ENCODE measurements around the gene SCD.

SCD gene

GRCh38 chr10:100340948-100341847, 5.8 kb upstream of the SCD start:
- no peak for TF ChIP-seq SIN3A (IDR thresholded peaks at IDR 0.05; ENCODE audit: borderline replicate concordance, insufficient read depth, low read length)
- no peak for TF ChIP-seq REST (IDR thresholded peaks at IDR 0.05; ENCODE audit: insufficient read depth in 1 of 2, low read depth in 2 of 2, low read length in 2 of 2)
- TF ChIP-seq POLR2AphosphoS5 (IDR thresholded peaks at IDR 0.05; ENCODE audit: low read depth, low read length) = no peak
- TF ChIP-seq TAF1 (IDR thresholded peaks at IDR 0.05; ENCODE audit: borderline replicate concordance, insufficient read depth, low read length) = no peak
- no peak for TF ChIP-seq FOXP2 (optimal IDR thresholded peaks at IDR 0.05; ENCODE audit: borderline replicate concordance, extremely low read depth, extremely low read length, insufficient read depth)

- no peak for TF ChIP-seq SIN3A (IDR thresholded peaks at IDR 0.05; ENCODE audit: borderline replicate concordance, insufficient read depth, low read length)
- TF ChIP-seq REST (IDR thresholded peaks at IDR 0.05; ENCODE audit: insufficient read depth in 1 of 2, low read depth in 2 of 2, low read length in 2 of 2) = no peak
- no peak for TF ChIP-seq POLR2AphosphoS5 (IDR thresholded peaks at IDR 0.05; ENCODE audit: low read depth, low read length)
- TF ChIP-seq FOXP2 (optimal IDR thresholded peaks at IDR 0.05; ENCODE audit: borderline replicate concordance, extremely low read depth, extremely low read length, insufficient read depth) = no peak
- no peak for TF ChIP-seq TAF1 (IDR thresholded peaks at IDR 0.05; ENCODE audit: borderline replicate concordance, insufficient read depth, low read length)
Measured at GRCh38 chr10:100341953-100342626, 4.9 kb upstream of the SCD start.

GRCh38 chr10:100342627-100342972, 4.4 kb upstream of the SCD start:
- no peak for TF ChIP-seq POLR2AphosphoS5 (IDR thresholded peaks at IDR 0.05; ENCODE audit: low read depth, low read length)
- TF ChIP-seq SIN3A (IDR thresholded peaks at IDR 0.05; ENCODE audit: borderline replicate concordance, insufficient read depth, low read length) = no peak
- no peak for TF ChIP-seq REST (IDR thresholded peaks at IDR 0.05; ENCODE audit: insufficient read depth in 1 of 2, low read depth in 2 of 2, low read length in 2 of 2)
- TF ChIP-seq FOXP2 (optimal IDR thresholded peaks at IDR 0.05; ENCODE audit: borderline replicate concordance, extremely low read depth, extremely low read length, insufficient read depth) = no peak
- TF ChIP-seq TAF1 (IDR thresholded peaks at IDR 0.05; ENCODE audit: borderline replicate concordance, insufficient read depth, low read length) = no peak

- TF ChIP-seq TAF1 (IDR thresholded peaks at IDR 0.05; ENCODE audit: borderline replicate concordance, insufficient read depth, low read length) (no peak), SIN3A (IDR thresholded peaks at IDR 0.05; ENCODE audit: borderline replicate concordance, insufficient read depth, low read length) (no peak), REST (IDR thresholded peaks at IDR 0.05; ENCODE audit: insufficient read depth in 1 of 2, low read depth in 2 of 2, low read length in 2 of 2) (no peak), POLR2AphosphoS5 (IDR thresholded peaks at IDR 0.05; ENCODE audit: low read depth, low read length) (no peak), FOXP2 (optimal IDR thresholded peaks at IDR 0.05; ENCODE audit: borderline replicate concordance, extremely low read depth, extremely low read length, insufficient read depth) (no peak)
Measured at GRCh38 chr10:100344241-100344788, 2.7 kb upstream of the SCD start.
